Sigmoid colon (tissue), 7 donors: ENCODE data around the gene LGR5. TPM values are rescaled to one million over a fixed set of nuclear protein-coding genes. Genes with fewer than 3 reads are reported as not detected.

ENCODE experiments used
- DNase-seq: peaks from one replicate; pipeline ENCODE4 v3.0.0-alpha.2; 2019
- H3K27ac ChIP-seq, 4 donors: fragments of 200-600 bp; sonication (generic); one replicate each; pipeline ENCODE4 v1.5.1; 2016 to 2019; ENCODE audit warnings: mild to moderate bottlenecking in 1 of 4
- H3K27me3 ChIP-seq, 3 donors: fragments of 200-600 bp; sonication (generic); one replicate each; pipeline ENCODE4 v1.5.1; 2019; ENCODE audit warnings: mild to moderate bottlenecking in 1 of 3
- H3K36me3 ChIP-seq, 4 donors: fragments of 200-600 bp; sonication (generic); one replicate each; pipeline ENCODE4 v1.5.1; 2016 to 2019
- H3K4me1 ChIP-seq, 4 donors: fragments of 200-600 bp; sonication (generic); one replicate each; pipeline ENCODE4 v1.5.1; 2017 to 2019
- H3K4me3 ChIP-seq, 4 donors: fragments of 200-600 bp; sonication (generic); one replicate each; pipeline ENCODE4 v1.5.1; 2017 to 2019; ENCODE audit warnings: mild to moderate bottlenecking in 2 of 4, moderate library complexity in 1 of 4
- H3K9me3 ChIP-seq, 4 donors: fragments of 200-600 bp in 3 of 4; sonication (generic) in 3 of 4; one replicate each; pipeline versions ENCODE4 v1.5.1 to v1.6.1; 2013 to 2019
- EP300 ChIP-seq, 4 donors: sonication (generic); formaldehyde crosslinking; IDR thresholded peaks; one replicate each; pipeline ENCODE4 v1.6.1; 2017; ENCODE audit warnings: antibody characterized with exemption in 4 of 4
- POLR2A ChIP-seq, 2 donors: fragments of 450-650 bp; IDR thresholded peaks; one replicate each; pipeline ENCODE4 v1.6.1; 2016; ENCODE audit warnings: antibody characterized with exemption in 2 of 2, mild to moderate bottlenecking in 2 of 2, moderate library complexity in 2 of 2
- POLR2AphosphoS5 ChIP-seq, 4 donors: sonication (generic); formaldehyde crosslinking; IDR thresholded peaks; one replicate each; pipeline ENCODE4 v1.6.1; 2017; ENCODE audit warnings: antibody characterized with exemption in 4 of 4
- WGBS, 2 donors: extraction: QIAGEN DNeasy Blood & Tissue Kit; methylation state at CpG; one replicate each; pipeline ENCODE4 v1.1.7; 2013; 5-methylcytosine and 5-hydroxymethylcytosine counted together
- intact Hi-C: fragments of 100-400 bp; cut with DNase I; formaldehyde crosslinking; loops from one replicate; pipeline ENCODE4 v1.15.1; 2023
- polyA plus RNA-seq, 3 donors: library from polyadenylated mRNA; stranded (reverse); fragments of 200-250 nt; gene quantifications; one replicate each; pipeline ENCODE4 v1.2.3, GENCODE V29; 2013
- total RNA-seq, 4 donors: library from RNA; depleted of rRNA; stranded (reverse); fragments of >200 nt; gene quantifications; one replicate each; pipeline ENCODE4 v1.1.0, GENCODE V29; 2016
- TF ChIP-seq, protein P1 (sequence below), 4 experiments: fragments of 450-650 bp in 3 of 4; fragments of 200-600 bp in 1 of 4; IDR thresholded peaks; one replicate each; pipeline ENCODE4 v1.5.1; 2016 to 2019; ENCODE audit warnings: antibody characterized with exemption in 4 of 4, mild to moderate bottlenecking in 3 of 4, moderate library complexity in 2 of 4
- donor health status: healthy with polysubstance abuse.
- donor health status: Bipolar disorder and iron deficiency.
- donor health status: healthy.

Gene LGR5
- total and polyA plus RNA-seq, 7 donors: 0.23 to 3.4 (median 0.36) TPM; not detected in 4

DNA sequence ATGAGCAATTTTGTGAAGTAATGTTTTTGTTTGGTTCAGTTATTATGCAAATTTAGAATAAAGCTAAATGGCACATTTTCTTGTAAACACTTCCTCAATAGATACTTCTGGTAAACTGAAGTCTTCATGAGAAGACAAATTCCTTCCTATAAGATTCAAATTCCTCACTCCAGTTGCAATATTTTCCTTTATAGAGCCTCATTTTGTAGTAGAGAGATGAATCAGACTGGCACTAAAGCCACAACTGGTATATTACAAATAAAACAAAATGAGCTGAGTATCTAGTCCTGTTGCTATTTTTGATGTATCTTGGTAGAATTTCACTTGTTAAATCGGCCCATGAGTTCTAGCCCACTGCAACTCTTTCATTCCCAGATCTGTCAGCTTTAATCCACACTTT, 5.5 kb downstream of the LGR5 start:
- intact Hi-C loops: no loop called here
- Histone ChIP-seq H3K27me3 (peaks cover 4 to 50% (median 11%) of the 10 kb centered on the region in 3 donors), H3K4me3 (no peak overlapping the region), H3K9me3 (no peaks in the 10 kb centered on the region), H3K4me1 (peaks cover 0 to 9% (median 8%) of the 10 kb centered on the region in 4 donors), H3K36me3 (no peaks in the 10 kb centered on the region), H3K27ac (no peak overlapping the region)
- TF ChIP-seq POLR2AphosphoS5 (IDR thresholded peaks at IDR 0.05) (no peak), EP300 (IDR thresholded peaks at IDR 0.05) (no peak), POLR2A (IDR thresholded peaks at IDR 0.05) (no peak)
- TF ChIP-seq, protein P1, sequence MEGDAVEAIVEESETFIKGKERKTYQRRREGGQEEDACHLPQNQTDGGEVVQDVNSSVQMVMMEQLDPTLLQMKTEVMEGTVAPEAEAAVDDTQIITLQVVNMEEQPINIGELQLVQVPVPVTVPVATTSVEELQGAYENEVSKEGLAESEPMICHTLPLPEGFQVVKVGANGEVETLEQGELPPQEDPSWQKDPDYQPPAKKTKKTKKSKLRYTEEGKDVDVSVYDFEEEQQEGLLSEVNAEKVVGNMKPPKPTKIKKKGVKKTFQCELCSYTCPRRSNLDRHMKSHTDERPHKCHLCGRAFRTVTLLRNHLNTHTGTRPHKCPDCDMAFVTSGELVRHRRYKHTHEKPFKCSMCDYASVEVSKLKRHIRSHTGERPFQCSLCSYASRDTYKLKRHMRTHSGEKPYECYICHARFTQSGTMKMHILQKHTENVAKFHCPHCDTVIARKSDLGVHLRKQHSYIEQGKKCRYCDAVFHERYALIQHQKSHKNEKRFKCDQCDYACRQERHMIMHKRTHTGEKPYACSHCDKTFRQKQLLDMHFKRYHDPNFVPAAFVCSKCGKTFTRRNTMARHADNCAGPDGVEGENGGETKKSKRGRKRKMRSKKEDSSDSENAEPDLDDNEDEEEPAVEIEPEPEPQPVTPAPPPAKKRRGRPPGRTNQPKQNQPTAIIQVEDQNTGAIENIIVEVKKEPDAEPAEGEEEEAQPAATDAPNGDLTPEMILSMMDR (IDR thresholded peaks at IDR 0.05): no peak
- DNase-seq: no peak
- 45 to 60% methylated on average over 1 of the region's 1 CpG for WGBS, 2 donors

DNA sequence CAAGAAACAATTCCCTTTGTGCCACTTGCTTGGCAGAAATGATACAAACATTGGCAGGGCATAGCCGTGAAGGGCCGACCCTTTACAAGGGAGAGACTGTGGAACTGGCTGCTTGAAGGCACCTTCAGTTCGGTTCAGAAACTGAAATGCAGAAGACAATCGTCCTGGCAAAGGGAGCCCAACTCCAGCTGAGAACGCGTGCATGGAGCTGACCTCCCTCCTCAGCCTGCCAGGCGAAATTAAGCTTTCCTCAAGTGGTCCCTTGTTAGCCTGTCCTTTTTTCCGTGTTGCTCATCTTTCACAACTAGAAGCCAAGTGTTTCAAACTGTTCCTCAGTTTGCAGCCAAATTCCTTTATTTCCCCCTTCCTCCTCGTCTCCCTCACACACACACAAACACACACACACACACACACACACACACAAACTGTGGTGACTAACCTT, 8.1 kb downstream of the LGR5 start:
- no peaks in the 10 kb centered on the region for H3K9me3 ChIP-seq
- no peak overlapping the region for H3K27ac ChIP-seq
- H3K36me3 ChIP-seq: no peaks in the 10 kb centered on the region
- no peaks in the 10 kb centered on the region for H3K4me1 ChIP-seq
- intact Hi-C loops: no loop called here
- peaks cover 0 to 23% (median 0%) of the 10 kb centered on the region in 3 donors for H3K27me3 ChIP-seq
- DNase-seq: no peak
- no peak overlapping the region for H3K4me3 ChIP-seq
- WGBS, 2 donors: 60 to 61% methylated on average over 9 of the region's 9 CpGs
- no peak for TF ChIP-seq POLR2AphosphoS5 (IDR thresholded peaks at IDR 0.05)
- TF ChIP-seq EP300 (IDR thresholded peaks at IDR 0.05): no peak
- TF ChIP-seq, protein P1 (IDR thresholded peaks at IDR 0.05): no peak
- no peak for TF ChIP-seq POLR2A (IDR thresholded peaks at IDR 0.05)

DNA sequence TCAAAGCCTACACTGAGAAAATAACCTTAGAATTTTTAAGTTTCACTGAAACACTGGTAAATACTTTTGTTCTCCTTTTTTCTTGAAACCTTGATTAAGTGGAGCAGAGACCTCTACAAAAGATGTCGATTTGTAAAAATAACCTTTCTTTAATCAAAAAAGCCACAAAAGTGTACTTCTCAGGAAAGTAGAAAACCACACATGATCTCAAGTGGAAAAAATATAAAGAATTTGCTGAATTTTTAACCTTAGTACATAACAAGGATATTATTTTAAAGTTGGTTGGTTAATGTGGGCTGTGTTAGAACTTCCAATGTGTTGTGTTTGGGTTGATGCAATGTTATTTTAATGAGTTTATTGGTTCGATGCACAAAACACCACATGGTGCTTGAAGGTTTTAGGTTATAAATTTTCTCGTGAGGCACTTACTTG, 8.6 kb downstream of the LGR5 start:
- intact Hi-C loops: no loop called here
- peaks cover 0 to 20% (median 0%) of the 10 kb centered on the region in 3 donors for H3K27me3 ChIP-seq
- no peak for DNase-seq
- WGBS, 2 donors: 49 to 69% methylated on average over 3 of the region's 3 CpGs
- no peak overlapping the region for H3K27ac ChIP-seq
- no peaks in the 10 kb centered on the region for H3K36me3 ChIP-seq
- no peak overlapping the region for H3K4me3 ChIP-seq
- no peaks in the 10 kb centered on the region for H3K4me1 ChIP-seq
- H3K9me3 ChIP-seq: no peaks in the 10 kb centered on the region
- no peak for TF ChIP-seq EP300 (IDR thresholded peaks at IDR 0.05)
- TF ChIP-seq, protein P1 (IDR thresholded peaks at IDR 0.05): no peak

DNA sequence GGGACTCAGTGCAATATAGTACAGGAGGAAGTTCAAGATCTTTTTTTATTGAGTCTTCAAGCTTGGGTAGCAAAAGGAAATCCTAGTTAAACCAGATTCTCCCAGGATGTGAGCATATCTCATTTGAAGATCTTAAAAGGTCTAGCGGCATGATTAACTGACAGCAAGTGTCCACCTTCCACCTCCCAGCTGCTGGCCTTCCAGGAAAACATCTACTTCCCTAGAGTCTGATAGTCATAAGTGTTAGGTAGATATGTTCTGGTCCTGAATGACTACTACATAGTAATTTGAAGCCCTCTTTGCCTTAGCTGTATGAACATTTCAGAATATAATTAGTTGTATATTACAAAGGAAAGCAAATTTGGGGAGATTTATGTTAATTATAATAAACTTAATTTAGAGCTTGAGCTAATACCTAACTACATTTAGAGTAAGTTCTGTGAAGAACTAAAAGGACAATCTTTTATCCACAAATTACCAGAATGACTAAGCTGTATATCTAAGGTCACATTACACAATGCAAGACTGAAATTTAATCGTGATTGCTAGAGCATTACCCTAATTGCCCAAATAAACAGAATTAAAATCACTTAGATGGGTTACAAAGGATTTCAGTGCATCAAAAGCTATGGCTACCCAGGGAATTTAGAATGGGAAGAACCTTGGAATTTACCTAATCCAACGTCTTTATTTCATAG, 9.9 kb downstream of the LGR5 start:
- no peak overlapping the region for H3K27ac ChIP-seq
- H3K4me3 ChIP-seq: no peak overlapping the region
- H3K4me1 ChIP-seq: no peaks in the 10 kb centered on the region
- no peaks in the 10 kb centered on the region for H3K9me3 ChIP-seq
- no peak for TF ChIP-seq POLR2A (IDR thresholded peaks at IDR 0.05)
- no peak for TF ChIP-seq EP300 (IDR thresholded peaks at IDR 0.05)
- TF ChIP-seq, protein P1 (IDR thresholded peaks at IDR 0.05): no peak
- TF ChIP-seq POLR2AphosphoS5 (IDR thresholded peaks at IDR 0.05): no peak
- intact Hi-C loops: no loop called here
- 57 to 58% methylated on average over 3 of the region's 3 CpGs for WGBS, 2 donors
- no peaks in the 10 kb centered on the region for H3K36me3 ChIP-seq
- DNase-seq: no peak
- peaks cover 0 to 8% (median 0%) of the 10 kb centered on the region in 3 donors for H3K27me3 ChIP-seq

DNA sequence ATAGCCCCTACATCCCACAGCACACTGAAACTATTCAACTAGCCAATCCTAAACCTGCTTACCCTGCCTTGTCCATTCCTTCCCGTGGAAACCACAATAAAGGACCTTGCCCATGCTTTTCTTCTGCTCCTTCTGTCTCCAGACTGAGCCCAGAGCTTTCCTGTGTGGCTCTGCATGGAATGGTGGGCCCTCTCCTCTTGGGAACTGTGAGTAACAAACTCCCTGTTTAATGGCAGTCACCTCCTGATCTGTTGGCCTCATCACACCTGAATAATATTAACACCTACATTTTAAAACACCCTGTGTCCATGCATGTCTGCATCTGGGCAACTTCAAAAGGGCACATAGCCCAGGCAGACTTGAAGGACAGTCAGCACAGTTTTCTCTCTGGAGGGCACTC, 12.4 kb downstream of the LGR5 start:
- no peaks in the 10 kb centered on the region for H3K9me3 ChIP-seq
- H3K36me3 ChIP-seq: no peaks in the 10 kb centered on the region
- no peak overlapping the region for H3K4me3 ChIP-seq
- no peaks in the 10 kb centered on the region for H3K27me3 ChIP-seq
- H3K27ac ChIP-seq: no peak overlapping the region
- 44 to 50% methylated on average over 1 of the region's 1 CpG for WGBS, 2 donors
- TF ChIP-seq, protein P1 (IDR thresholded peaks at IDR 0.05): no peak
- no peak for TF ChIP-seq POLR2A (IDR thresholded peaks at IDR 0.05)
- no peak for TF ChIP-seq EP300 (IDR thresholded peaks at IDR 0.05)
- no peak for TF ChIP-seq POLR2AphosphoS5 (IDR thresholded peaks at IDR 0.05)
- DNase-seq: no peak
- intact Hi-C loops: no loop called here
- no peaks in the 10 kb centered on the region for H3K4me1 ChIP-seq
